Uterus (tissue), 2 donors: ENCODE results near the gene PSMA5.

ENCODE experiments used
- POLR2A ChIP-seq, 2 donors: fragments of 450-650 bp; IDR thresholded peaks; one replicate each; pipeline ENCODE4 v1.6.1; 2016; ENCODE audit warnings: antibody characterized with exemption in 2 of 2, mild to moderate bottlenecking in 1 of 2, moderate library complexity in 1 of 2
- TF ChIP-seq, protein P1 (sequence below), 4 experiments: fragments of 200-600 bp in 2 of 4; fragments of 450-650 bp in 2 of 4; sonication (generic) in 2 of 4; IDR thresholded peaks; one replicate each; pipeline ENCODE4 v1.5.1; 2016 to 2019; ENCODE audit warnings: antibody characterized with exemption in 4 of 4, mild to moderate bottlenecking in 2 of 4, moderate library complexity in 1 of 4

DNA sequence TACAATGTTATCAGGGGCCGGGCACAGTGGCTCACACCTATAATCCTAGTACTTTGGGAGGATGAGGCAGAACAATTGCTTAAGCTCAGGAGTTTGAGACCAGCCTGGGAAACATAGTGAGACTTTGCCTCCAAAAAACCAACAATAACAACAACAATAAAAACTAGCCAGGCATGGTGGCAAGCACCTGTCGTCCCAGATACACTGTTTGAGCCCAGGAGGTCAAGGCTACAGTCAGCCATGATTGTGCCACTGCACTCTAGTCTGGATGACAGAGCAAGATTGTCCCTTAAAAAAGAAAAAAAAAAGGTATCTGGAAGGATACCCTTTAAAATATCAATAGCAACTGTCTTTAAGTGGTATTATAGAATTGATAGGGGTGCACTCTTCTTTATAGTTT lies 44.7 kb downstream of the PSMA5 start:
- TF ChIP-seq POLR2A (IDR thresholded peaks at IDR 0.05), result no peak
- TF ChIP-seq, protein P1, sequence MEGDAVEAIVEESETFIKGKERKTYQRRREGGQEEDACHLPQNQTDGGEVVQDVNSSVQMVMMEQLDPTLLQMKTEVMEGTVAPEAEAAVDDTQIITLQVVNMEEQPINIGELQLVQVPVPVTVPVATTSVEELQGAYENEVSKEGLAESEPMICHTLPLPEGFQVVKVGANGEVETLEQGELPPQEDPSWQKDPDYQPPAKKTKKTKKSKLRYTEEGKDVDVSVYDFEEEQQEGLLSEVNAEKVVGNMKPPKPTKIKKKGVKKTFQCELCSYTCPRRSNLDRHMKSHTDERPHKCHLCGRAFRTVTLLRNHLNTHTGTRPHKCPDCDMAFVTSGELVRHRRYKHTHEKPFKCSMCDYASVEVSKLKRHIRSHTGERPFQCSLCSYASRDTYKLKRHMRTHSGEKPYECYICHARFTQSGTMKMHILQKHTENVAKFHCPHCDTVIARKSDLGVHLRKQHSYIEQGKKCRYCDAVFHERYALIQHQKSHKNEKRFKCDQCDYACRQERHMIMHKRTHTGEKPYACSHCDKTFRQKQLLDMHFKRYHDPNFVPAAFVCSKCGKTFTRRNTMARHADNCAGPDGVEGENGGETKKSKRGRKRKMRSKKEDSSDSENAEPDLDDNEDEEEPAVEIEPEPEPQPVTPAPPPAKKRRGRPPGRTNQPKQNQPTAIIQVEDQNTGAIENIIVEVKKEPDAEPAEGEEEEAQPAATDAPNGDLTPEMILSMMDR (IDR thresholded peaks at IDR 0.05), result no peak
